Measurements from ENCODE around the gene TNFAIP8L2. TPM values are rescaled to one million over a fixed set of nuclear protein-coding genes. Genes with fewer than 3 reads are reported as not detected.
A peak's percentile ranks its signal among the peaks of the same experiment; 100 is the strongest.

Gene TNFAIP8L2
- total RNA-seq, 1 experiment from 2014 or later: 0.15 TPM

GRCh38 chr1:151198254-151199127, 42.0 kb downstream of the TNFAIP8L2 start, which contains the start of gene PIP5K1A (continued):
- peak; percentile 62; the same call in 1 of the 2 replicates for TF ChIP-seq HMGXB4 (CRISPR knock-in tag; IDR thresholded peaks at IDR 0.05)

GRCh38 chr1:151199873-151200581, 43.6 kb downstream of the TNFAIP8L2 start:
- Mint-ChIP-seq H3K4me1 (peaks cover 25% of the 10 kb centered on the region), H3K9me3 (no peaks in the 10 kb centered on the region), H3K36me3 (peaks cover 21% of the 10 kb centered on the region), H3K27ac (peak overlapping the region; percentile 99), H3K27me3 (ENCODE audit: low read depth) (no peaks in the 10 kb centered on the region), H3K4me3 (peak overlapping the region; percentile 99)
- ChIA-PET CTCF (interaction anchor here (0.9 kb wide), 1 partner anchor 71 kb away, joined by 3 read pairs; no protein-coding TSS in a partner anchor), POLR2A (interaction anchor here (0.6 to 1.0 kb wide), 3 partner anchors 10 to 82 kb away, joined by 3 read pairs; partner anchors contain the start of genes VPS72 and ZNF687)
- ATAC-seq (no peak), DNase-seq (ENCODE audit: low spot score) (no peak)
- no peak for TF ChIP-seq AFF4 (CRISPR knock-in tag; IDR thresholded peaks at IDR 0.05; ENCODE audit: borderline replicate concordance)
- TF ChIP-seq EMX1 (CRISPR knock-in tag; IDR thresholded peaks at IDR 0.05): no peak
- TF ChIP-seq NR1H2 (CRISPR knock-in tag; IDR thresholded peaks at IDR 0.05): no peak
- no peak for TF ChIP-seq ATF6 (CRISPR knock-in tag; IDR thresholded peaks at IDR 0.05)
- no peak for TF ChIP-seq ZSCAN18 (CRISPR knock-in tag; IDR thresholded peaks at IDR 0.05)
- no peak for TF ChIP-seq GABPB1 (CRISPR knock-in tag; IDR thresholded peaks at IDR 0.05)
- no peak for TF ChIP-seq ZNF512 (CRISPR knock-in tag; IDR thresholded peaks at IDR 0.05; ENCODE audit: borderline replicate concordance)
- no peak for TF ChIP-seq ZNF423 (CRISPR knock-in tag; IDR thresholded peaks at IDR 0.05)
- no peak for TF ChIP-seq FOXK1 (CRISPR knock-in tag; IDR thresholded peaks at IDR 0.05)
- no peak for TF ChIP-seq ZNF317 (CRISPR knock-in tag; IDR thresholded peaks at IDR 0.05; ENCODE audit: borderline replicate concordance, low read depth)
- TF ChIP-seq HMGXB4 (CRISPR knock-in tag; IDR thresholded peaks at IDR 0.05): no peak
- no peak for TF ChIP-seq JUN (CRISPR knock-in tag; IDR thresholded peaks at IDR 0.05)
- no peak for TF ChIP-seq ESRRA (CRISPR knock-in tag; IDR thresholded peaks at IDR 0.05; ENCODE audit: borderline replicate concordance)
- no peak for TF ChIP-seq PREB (CRISPR knock-in tag; IDR thresholded peaks at IDR 0.05; ENCODE audit: borderline replicate concordance)
- TF ChIP-seq ZNF396 (CRISPR knock-in tag; IDR thresholded peaks at IDR 0.05; ENCODE audit: borderline replicate concordance): no peak
- no peak for TF ChIP-seq TEAD1 (CRISPR knock-in tag; IDR thresholded peaks at IDR 0.05)
- TF ChIP-seq MXD4 (CRISPR knock-in tag; IDR thresholded peaks at IDR 0.05; ENCODE audit: borderline replicate concordance): no peak
- TF ChIP-seq CDX4 (CRISPR knock-in tag; IDR thresholded peaks at IDR 0.05; ENCODE audit: borderline replicate concordance): no peak

All from WTC11 (cell line).